HG02763 (cell line): ENCODE measurements around the gene CDH13.
"Not testable (repeated sequence)": the region's sequence is repeated elsewhere in the genome, so short reads cannot be mapped to it uniquely, and the experiment has no call there.

ENCODE experiments used
- ATAC-seq: cut with Tn5 transposase; IDR thresholded peaks from one replicate; pipeline ENCODE4 v1.9.1; 2021; ENCODE audit warnings: mild to moderate bottlenecking, moderate library complexity; ENCODE audit not compliant: unreplicated experiment

Gene CDH13

GRCh38 chr16:82933933-82934332 lies 307.2 kb downstream of the CDH13 start:
- not testable (repeated sequence) for ATAC-seq

DNA sequence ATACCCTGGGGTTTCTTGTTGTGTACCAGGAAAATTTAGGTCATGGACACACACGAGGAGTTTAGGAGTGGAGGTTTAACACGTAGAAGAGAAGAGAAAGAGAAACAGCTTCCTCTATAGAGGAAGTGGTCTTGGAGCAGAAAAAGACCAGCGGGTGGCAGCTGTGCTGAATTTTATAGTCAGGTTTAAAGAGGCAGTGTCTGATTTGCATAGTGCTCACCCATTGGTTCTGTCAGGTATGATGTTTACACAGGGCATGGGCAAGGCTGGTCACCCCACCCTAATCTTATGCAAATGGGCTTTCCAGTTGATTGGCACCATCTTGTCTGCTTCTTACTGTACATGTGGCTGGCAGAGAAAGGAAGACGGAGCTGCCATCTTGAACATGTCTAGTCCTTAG lies 309.0 kb downstream of the CDH13 start:
- no peak for ATAC-seq

GRCh38 chr16:82936941-82937551 lies 310.3 kb downstream of the CDH13 start:
- no peak for ATAC-seq

DNA sequence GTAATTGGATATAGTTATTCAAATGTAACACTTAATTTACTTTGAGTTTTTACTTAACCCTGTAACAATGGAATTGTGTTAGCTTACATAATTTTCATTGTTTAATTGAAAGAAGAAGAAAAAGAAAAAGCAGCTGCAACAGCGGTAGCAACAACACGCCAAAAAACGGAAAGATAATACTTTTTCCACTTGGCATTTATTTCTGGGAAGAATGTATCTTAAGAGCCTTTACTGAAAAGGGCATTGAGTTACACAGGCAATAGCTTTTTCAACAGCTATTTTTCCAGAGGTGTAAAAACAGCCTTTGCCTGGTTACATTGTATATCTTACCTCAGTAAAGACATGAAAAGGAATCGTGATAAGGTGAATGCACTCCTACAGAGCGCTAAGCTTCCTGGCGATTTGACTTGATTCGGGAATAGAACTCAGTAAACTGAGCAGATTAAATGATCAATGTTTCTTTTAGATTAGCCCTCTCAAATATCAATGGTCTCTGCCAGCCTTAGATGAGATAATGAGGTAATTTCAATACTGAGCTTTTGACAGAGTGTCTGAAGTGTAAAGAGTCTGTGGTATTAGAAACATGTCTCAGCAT lies 311.3 kb downstream of the CDH13 start:
- ATAC-seq: no peak

- no peak for ATAC-seq
Observed at GRCh38 chr16:82943371-82943770, 316.6 kb downstream of the CDH13 start.

DNA sequence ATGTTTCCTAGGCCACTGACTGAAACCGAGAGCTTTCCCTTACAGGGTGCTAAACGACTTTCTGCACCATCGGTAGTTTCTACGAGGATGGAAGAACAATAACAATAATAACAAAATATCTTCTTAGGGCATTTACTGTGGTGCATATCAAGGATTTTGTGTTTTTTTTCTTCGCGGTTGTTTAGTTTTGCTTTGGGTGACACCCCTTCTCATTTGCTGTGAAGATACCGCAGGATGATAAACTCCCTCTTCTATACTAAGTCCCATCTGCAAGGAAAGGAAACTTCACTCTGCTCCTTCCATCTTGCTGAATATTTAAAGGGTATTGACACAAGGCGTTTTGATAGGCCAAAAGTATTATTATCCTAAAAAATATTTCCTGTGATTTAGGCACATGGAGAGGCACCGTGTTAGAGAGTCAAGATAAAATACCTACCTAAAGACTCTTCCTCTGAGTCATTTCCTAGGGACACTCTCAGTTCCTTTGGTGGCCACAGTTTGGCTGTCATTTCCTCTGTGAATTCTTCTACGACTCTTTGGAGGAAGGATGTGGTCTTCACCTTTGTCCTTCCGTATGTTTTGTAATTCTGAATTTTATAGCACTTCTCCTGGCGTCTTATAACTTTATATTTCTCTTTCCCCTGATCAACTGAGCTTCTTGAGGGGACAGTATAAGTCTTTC lies 318.8 kb downstream of the CDH13 start:
- no peak for ATAC-seq

- no peak for ATAC-seq
Observed at GRCh38 chr16:82947698-82948097, 320.9 kb downstream of the CDH13 start.

GRCh38 chr16:82949016-82949415 lies 322.2 kb downstream of the CDH13 start:
- no peak for ATAC-seq

DNA sequence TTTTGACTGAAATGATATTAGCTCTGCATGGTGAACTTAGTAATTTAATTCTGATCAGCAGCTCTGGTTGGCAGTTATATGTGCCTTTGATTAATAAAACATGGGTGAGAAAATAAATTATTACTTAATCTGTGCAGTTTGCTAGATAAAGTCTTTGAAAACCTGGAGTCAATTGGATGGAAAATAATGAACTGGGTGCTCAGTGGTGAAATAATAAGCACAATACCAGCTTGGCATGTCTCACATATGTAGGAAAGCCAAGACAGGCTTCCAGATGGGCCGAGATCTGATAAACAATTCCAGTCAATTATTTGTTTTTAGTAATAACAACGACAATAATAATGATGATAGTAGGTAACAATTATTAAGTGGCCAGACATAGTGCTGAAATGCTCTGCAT lies 326.7 kb downstream of the CDH13 start:
- ATAC-seq: no peak

GRCh38 chr16:82954224-82954929 lies 327.6 kb downstream of the CDH13 start:
- ATAC-seq: no peak

DNA sequence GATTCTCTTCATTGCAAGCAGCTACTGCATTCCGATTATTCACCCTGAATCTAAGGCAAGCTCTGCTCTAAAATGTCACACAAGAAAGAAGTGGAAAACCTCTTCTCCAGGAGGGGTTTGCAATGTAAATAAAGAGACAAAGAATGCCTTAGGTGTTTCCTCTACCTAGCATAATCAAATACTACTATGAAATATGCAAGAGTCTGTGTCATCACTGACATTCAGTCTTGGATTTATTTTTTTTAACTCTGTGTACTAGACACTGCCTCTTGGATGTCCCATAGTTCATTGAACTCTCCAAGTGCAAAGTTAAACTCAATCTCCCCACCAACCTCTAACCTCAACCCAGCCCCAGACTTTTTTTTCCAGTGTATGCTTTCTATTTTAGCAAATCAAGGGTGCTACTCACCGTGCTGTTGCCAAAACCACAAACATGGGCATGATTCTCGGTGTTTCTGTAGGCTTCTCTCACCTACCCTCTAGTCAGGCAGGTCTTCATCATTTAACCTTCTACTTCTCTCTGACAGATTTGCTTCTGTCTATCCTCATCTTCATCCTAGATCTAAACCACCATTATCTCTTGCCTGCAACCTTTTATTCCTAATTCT lies 329.1 kb downstream of the CDH13 start:
- no peak for ATAC-seq

DNA sequence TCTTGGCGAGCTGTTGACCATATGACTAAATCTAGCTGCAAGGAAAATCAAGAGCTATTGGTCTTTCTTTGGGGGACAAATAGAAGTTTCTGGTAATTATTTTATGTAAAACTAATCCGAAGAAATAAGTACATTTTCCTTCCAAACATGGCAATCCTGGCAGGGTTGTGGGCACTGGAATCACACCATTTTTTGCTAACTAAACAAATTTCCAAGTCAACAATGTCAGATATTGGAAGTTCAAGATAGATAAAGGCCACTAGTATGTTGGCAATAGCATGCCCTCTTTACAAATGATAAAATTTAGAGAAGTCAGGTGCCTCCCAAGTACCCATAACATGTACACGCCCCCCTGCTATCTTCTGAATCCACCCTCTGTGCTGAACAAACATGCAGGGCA lies 330.4 kb downstream of the CDH13 start:
- no peak for ATAC-seq

DNA sequence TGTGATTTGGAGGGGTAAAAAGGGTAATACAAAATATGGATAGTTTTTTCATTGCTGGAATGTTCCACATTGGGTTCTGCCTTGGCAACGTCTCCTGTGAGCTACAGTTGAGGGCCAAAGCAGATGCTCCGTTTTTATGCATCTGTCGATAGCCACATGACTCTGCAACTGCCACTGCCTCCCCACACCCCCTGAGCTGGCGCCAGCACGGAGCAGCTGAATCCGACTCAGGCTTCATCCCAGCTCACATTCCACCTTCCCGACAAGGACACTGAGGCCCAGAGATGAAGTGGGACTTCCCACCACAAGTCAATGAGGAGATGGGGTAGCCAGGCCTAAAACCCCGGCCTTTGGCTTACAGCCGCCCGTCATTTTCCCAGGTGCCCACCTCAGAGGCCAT lies 334.1 kb downstream of the CDH13 start:
- no peak for ATAC-seq

- no peak for ATAC-seq
Observed at GRCh38 chr16:82963653-82964052, 336.9 kb downstream of the CDH13 start.

- no peak for ATAC-seq
Observed at GRCh38 chr16:82965808-82966207, 339.0 kb downstream of the CDH13 start.

- ATAC-seq: no peak
Observed at GRCh38 chr16:82967424-82967823, 340.7 kb downstream of the CDH13 start.

DNA sequence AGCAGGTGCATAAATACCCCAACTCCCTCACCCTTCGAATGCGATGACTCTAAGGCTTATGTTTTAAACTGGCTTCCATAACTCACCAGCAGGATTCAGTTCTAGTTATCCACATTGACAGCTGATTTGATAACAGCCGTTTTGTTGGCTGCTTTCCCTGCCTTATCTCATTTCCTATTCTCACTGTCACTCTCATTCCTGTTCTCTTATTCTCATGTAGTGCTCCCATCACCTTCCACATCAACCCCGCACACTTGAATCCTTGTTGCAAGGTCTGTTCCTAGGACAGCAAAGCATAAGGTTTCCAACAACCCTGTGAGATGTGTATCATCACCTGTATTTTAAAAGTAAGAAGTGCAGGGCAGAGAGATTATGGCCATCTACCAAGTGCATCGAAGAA lies 344.4 kb downstream of the CDH13 start:
- no peak for ATAC-seq

GRCh38 chr16:82972331-82972919 lies 345.7 kb downstream of the CDH13 start:
- ATAC-seq: no peak

DNA sequence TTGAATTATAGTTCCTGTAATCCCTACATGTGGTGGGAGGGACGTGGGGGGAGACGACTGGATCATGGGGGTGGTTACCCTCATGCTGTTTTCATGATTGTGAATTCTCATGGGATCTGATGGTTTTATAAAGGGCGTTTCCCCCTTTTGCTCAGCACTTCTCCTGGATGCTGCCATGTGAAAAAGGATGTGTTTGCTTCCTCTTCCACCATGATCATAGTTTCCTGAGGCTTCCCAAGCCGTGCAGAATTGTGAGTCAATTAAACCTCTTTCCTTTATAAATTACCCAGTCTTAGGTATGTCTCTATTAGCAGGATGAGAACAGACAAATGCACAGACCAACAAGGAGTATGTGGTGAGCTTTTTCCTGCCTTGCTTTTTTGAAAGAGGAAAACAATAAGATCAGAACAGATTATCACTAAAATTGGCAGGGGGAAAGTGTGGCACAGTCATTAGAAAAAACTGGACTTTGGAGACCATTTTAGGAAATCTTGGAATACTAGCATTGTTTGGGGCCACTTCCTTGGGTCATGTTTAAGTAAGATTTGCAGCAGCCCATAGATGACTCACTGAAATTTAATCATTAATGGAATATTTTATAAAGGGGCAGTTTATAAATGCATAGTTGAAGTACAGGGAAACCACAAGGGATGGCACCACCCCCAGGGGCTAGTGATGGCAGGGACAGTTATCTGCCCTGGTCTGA lies 352.8 kb downstream of the CDH13 start:
- no peak for ATAC-seq

DNA sequence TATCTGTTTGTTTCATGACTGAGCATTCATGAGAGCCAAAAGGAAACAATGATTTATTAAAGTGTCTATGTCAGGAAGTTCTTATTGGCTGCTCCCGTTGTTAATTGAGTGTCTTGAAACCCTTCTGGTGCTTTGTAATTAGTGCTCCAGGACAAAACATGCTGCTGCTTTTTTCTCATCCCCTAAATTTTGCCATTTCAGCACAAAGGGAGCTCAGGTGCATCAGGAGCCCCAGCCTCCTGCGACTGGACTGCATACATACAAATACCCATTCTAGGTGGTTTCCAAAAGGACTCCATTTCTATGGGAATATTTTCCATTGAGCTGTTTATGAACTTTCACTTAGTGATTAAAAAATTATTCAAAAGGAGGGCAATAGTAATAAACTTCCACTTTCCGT lies 354.0 kb downstream of the CDH13 start:
- no peak for ATAC-seq
